ENCODE data around the gene CLCA1.

GRCh38 chr1:86477256-86477655 lies 8.5 kb downstream of the CLCA1 start:
- no peak for TF ChIP-seq POLR2A (IDR thresholded peaks at IDR 0.05)
- TF ChIP-seq CTCF (IDR thresholded peaks at IDR 0.05), result no peak
- no peak for TF ChIP-seq EP300 (IDR thresholded peaks at IDR 0.05)
- no peak for TF ChIP-seq POLR2AphosphoS5 (IDR thresholded peaks at IDR 0.05)
